Motor neuron (in vitro differentiated cells): Measurements from ENCODE around the gene HSP90AA1. TPM values are rescaled to one million over a fixed set of nuclear protein-coding genes. Genes with fewer than 3 reads are reported as not detected.
"Not testable (repeated sequence)": the region's sequence is repeated elsewhere in the genome, so short reads cannot be mapped to it uniquely, and the experiment has no call there.

Source experiments
- ATAC-seq, 8 experiments: fragments of 200-7000 bp; cut with Tn5 transposase; replicated peaks in 6 of 8; 2 replicates each; pipeline ENCODE4 v1.8.0; 2021; ENCODE audit warnings: mild to moderate bottlenecking in 8 of 8, moderate library complexity in 8 of 8
- H3K27ac ChIP-seq, 2 donors: fragments of 250-450 bp; sonication (Bioruptor Pico); 2 replicates each; pipeline ENCODE4 v1.9.0; 2021; ENCODE audit warnings: antibody characterized with exemption in 2 of 2, mild to moderate bottlenecking in 2 of 2, moderate library complexity in 1 of 2
- H3K4me1 ChIP-seq, 2 donors: fragments of 250-450 bp; sonication (Bioruptor Pico); replicated peaks in 1 of 2; 2 replicates each; pipeline ENCODE4 v1.6.1; 2021; ENCODE audit warnings: antibody characterized with exemption in 2 of 2, mild to moderate bottlenecking in 2 of 2, moderate library complexity in 1 of 2
- H3K4me3 ChIP-seq, 5 donors: fragments of 250-450 bp; sonication (Bioruptor Pico); 2 replicates each; pipeline ENCODE4 v1.9.0; 2021; ENCODE audit warnings: antibody characterized with exemption in 5 of 5, mild to moderate bottlenecking in 5 of 5, moderate library complexity in 4 of 5
- WGBS, 10 experiments: fragments of 450-650 bp; shearing (Covaris generic); methylation state at CpG; one replicate each; pipeline ENCODE4 v1.0.0; 2022; 5-methylcytosine and 5-hydroxymethylcytosine counted together
- in situ Hi-C, 9 experiments: fragments of 400-800 bp; cut with MboI; loops; one replicate each; pipeline ENCODE4 v1.15.0; 2021; ENCODE audit warnings: low sequenced_read_pairs in 9 of 9, low pct_unique_long_range_greater_than_20kb in 2 of 9; ENCODE audit not compliant: unreplicated experiment in 9 of 9
- total RNA-seq, 8 experiments: library from RNA; unstranded; fragments of 300-600 nt; gene quantifications; 2 replicates each; pipeline versions ENCODE4 v1.2.3 to v1.2.4, GENCODE V29; 2022

The HSP90AA1 gene
- total RNA-seq, 8 experiments from 2014 or later, result 316 to 928 (median 545) TPM

DNA sequence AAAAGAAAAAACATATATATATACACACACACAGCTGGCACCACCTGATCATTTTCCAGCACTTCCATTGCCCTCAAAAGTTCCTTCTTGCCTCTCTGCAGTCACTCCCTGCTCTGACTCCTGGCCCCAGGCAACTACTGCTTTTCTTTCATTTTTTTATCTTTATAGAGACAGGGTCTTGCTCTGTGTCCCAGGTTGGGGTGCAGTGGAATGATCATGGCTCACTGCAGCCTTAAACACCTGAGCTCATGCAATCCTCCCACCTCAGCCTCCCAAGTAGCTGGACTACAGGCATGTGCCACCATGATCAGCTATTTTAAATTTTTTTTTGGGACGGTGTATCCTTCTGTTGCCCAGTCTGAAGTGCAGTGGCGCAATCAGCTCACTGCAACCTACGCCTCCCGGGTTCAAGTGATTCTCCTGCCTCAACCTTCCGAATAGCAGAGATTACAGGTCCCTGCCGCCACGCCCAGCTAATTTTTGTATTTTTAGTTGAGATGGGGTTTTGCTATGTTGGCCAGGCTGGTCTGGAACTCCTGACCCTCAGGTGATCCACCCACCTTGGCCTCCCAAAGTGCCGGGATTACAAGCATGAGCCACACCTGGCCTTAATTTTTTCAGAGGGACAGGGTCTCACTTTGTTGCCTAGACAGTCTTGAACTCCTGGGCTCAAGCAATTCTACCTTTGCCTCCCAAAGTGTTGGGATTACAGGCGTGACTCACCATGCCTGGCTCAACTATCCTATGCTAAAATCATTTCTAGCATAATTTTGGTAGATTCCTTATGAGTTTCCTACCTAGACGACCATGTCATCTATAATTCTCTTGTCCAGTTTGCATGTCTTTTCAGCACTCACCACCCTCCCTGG, 7.8 kb downstream of the HSP90AA1 start:
- Histone ChIP-seq H3K4me3 (no peak overlapping the region), H3K27ac (no peak overlapping the region), H3K4me1 (peaks cover 3 to 5% of the 10 kb centered on the region in 2 donors)
- in situ Hi-C loops, result no loop called here
- WGBS, 10 experiments, result 75 to 100% (median 93%) methylated on average over 1 to 10 of the region's 10 CpGs; no CpG with 5 or more reads in 1 of the 10 experiments
- ATAC-seq, result peak in 7 of 8 experiments; percentile 7 to 35 (median 18)

DNA sequence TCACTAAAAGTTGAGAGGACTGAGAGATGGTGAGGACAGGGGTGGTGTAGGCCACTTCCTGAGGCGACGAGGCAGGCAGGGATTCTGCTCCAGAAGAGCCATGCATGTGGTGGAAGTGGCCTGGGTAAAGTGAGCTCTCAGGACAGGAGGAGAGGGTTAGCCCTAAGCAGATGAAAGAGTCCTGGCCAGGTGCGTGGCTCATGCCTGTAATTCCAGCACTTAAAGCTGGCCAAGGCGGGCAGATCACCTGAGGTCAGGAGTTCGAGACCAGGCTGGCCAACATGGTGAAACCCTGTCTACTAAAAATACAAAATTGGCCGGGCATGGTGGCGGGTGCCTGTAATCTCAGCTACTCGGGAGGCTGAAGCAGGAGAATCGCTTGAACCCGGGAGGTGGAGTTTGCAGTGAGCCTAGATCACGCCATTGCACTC, 8.5 kb downstream of the HSP90AA1 start:
- H3K4me3 ChIP-seq, H3K4me1 ChIP-seq, in situ Hi-C loops, H3K27ac ChIP-seq: not testable (repeated sequence)
- WGBS, 10 experiments, result 88 to 100% (median 98%) methylated on average over 1 to 8 of the region's 11 CpGs; no CpG with 5 or more reads in 1 of the 10 experiments
- peak in 7 of 8 experiments; percentile 2 to 24 (median 6) for ATAC-seq

DNA sequence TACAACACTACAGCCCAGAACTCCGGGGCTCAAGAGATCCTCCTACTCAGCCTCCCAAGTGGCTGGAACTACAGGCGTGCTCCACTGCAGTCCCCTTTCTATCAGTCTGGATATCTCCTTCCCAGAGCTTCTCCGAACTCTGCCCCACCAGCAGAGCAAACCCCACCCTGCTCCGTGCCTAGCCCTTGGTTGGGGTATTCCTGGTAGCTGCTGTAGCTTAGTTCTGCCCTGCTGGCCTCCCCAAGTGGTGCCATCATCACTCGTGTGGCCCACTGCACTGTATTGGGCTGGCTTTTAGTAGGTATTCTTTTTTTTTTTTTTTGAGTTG, 9.5 kb downstream of the HSP90AA1 start:
- Histone ChIP-seq H3K27ac (no peak overlapping the region), H3K4me3 (no peak overlapping the region), H3K4me1 (no peaks in the 10 kb centered on the region)
- WGBS, 10 experiments, result 60 to 100% (median 94%) methylated on average over 1 to 4 of the region's 5 CpGs; no CpG with 5 or more reads in 4 of the 10 experiments
- peak in 7 of 8 experiments; percentile 4 to 36 (median 17) for ATAC-seq
- in situ Hi-C loops, result no loop called here

DNA sequence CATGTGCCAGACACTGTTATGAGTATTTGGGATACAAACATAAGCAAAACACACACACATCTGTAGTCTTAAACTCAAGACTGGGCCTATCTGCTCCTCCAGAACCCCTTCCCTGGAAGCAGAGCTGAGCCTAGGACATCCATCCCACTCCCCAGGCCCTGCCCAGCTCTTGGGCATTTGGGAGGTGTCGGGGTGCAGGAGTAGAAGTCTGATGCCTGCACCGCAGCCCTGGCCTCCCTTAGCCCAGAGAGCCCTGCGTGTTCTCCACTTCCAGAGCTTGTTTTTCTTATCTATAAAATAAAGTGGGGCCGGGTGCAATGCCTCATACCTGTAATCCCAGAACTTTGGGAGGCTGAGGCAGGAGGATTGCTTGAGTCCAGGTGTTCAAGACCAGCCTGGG, 11.7 kb downstream of the HSP90AA1 start:
- in situ Hi-C loops, result no loop called here
- ATAC-seq, result peak in 1 of 8 experiments; percentile 2
- no peak overlapping the region for H3K27ac ChIP-seq
- H3K4me3 ChIP-seq, result no peak overlapping the region
- H3K4me1 ChIP-seq, result no peaks in the 10 kb centered on the region
- 100% methylated on average over 1 to 2 of the region's 4 CpGs; no CpG with 5 or more reads in 8 of the 10 experiments for whole genome bisulfite sequencing, 10 experiments

GRCh38 chr14:102074415-102074964, 12.4 kb downstream of the HSP90AA1 start:
- ATAC-seq, result no peak
- Histone ChIP-seq H3K4me3 (no peak overlapping the region), H3K4me1 (no peaks in the 10 kb centered on the region), H3K27ac (no peak overlapping the region)
- in situ Hi-C loops, result loop anchor here in 2 of 9 experiments (25.0 kb wide), 1 partner anchor 238 kb away; the partner anchor contains the start of genes MOK (in 2 of the 2) and ZNF839 (in 2 of the 2)
- WGBS, 10 experiments, result 67 to 100% (median 94%) methylated on average over 1 to 4 of the region's 4 CpGs

GRCh38 chr14:102071283-102071998, 15.4 kb downstream of the HSP90AA1 start:
- no peak overlapping the region for H3K27ac ChIP-seq
- ATAC-seq, result peak in 1 of 8 experiments; percentile 24
- H3K4me3 ChIP-seq, result no peak overlapping the region
- no peaks in the 10 kb centered on the region for H3K4me1 ChIP-seq
- in situ Hi-C loops, result loop anchor here in 2 of 9 experiments (25.0 kb wide), 1 partner anchor 241 kb away; the partner anchor contains the start of genes MOK (in 2 of the 2) and ZNF839 (in 2 of the 2)
- WGBS, 10 experiments, result 57 to 86% (median 83%) methylated on average over 2 to 10 of the region's 10 CpGs

DNA sequence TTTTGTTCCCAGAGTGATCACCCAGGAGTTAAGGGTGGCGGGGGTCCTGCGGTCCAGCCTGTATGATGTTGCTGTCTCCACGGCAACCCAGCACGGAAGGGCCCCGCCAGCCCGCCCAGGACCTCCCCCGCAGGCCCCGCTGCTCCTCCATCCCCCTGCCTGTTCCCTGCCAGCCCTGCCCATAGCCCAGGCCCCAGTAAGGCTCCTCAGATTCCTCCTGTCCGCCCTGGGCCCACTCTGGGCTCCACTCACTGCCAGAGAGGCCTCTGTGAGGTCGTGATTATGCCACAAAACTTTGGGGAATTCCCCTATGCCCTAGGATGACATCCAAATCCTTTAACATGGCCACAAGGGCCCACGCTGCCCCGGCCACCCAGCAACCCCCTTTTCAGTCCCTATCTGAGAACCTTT, 20.8 kb downstream of the HSP90AA1 start:
- ATAC-seq, result peak in 1 of 8 experiments; percentile 10
- 60% methylated on average over 2 of the region's 12 CpGs; no CpG with 5 or more reads in 9 of the 10 experiments for WGBS, 10 experiments
- no peaks in the 10 kb centered on the region for H3K4me1 ChIP-seq
- in situ Hi-C loops, result loop anchor here in 2 of 9 experiments (25.0 kb wide), 1 partner anchor 246 kb away; the partner anchor contains the start of genes MOK (in 2 of the 2) and ZNF839 (in 2 of the 2)
- H3K4me3 ChIP-seq, result no peak overlapping the region
- H3K27ac ChIP-seq, result no peak overlapping the region

DNA sequence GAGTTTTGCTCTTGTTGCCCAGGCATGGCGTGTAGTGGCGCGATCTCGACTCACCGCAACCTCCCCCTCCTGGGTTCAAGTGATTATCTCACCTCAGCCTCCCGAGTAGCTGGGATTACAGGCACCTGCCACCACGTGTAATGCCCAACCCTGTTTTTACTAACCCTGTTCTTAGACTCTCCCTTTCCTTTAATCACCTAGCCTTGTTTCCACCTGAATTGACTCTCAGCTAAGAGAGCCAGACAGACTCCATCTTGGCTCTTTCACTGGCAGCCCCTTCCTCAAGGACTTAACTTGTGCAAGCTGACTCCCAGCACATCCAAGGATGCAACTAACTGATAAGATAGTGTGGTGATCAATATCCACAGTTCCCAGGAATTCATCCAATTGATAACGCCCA, 22.3 kb downstream of the HSP90AA1 start:
- ATAC-seq, H3K4me3 ChIP-seq, H3K4me1 ChIP-seq, H3K27ac ChIP-seq: not testable (repeated sequence)
- in situ Hi-C loops, result loop anchor here in 2 of 9 experiments (25.0 kb wide), 1 partner anchor 248 kb away; the partner anchor contains the start of genes MOK (in 2 of the 2) and ZNF839 (in 2 of the 2)
- WGBS, 10 experiments, result 60 to 100% (median 100%) methylated on average over 1 to 7 of the region's 8 CpGs; no CpG with 5 or more reads in 1 of the 10 experiments

- WGBS, 10 experiments, result 40 to 100% (median 66%) methylated on average over 1 to 12 of the region's 14 CpGs
- ATAC-seq, result no peak
- in situ Hi-C loops, result loop anchor here in 2 of 9 experiments (25.0 kb wide), 1 partner anchor 248 kb away; the partner anchor contains the start of genes MOK (in 2 of the 2) and ZNF839 (in 2 of the 2)
Measured at GRCh38 chr14:102063808-102064429, 22.9 kb downstream of the HSP90AA1 start.

DNA sequence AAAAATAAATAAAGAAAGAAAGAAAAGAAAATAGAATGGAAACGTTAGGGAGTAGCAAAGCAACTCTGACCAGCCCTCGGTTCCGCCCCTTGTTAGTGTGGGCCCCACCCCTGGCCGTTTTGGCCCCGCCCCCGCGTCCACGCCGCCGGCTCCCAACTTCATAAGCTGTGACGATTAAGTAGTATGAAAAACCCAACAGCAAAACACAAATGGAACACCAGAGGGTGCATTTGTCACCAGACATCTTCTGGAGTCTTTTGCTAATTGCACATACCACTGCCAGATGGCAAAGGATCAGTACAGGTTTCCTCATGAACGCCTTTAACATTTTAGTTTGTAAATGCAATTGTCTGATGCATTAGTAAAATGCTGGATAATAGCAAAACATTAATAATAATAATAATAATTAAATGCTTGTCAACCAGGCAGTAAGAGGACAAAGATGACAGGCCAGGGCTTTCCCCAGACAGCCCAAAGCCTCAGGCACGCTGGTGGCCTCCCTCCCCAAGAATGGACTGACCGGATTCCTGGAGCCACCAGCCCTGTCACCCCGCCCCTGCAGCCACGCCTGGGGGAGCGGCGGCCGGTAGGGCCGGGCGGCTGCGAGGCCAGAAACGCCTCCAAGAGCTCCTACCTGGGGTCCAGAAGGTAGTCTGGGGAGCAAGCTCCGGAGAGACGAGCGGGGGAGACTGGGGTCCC, 23.6 kb downstream of the HSP90AA1 start:
- in situ Hi-C loops, result loop anchor here in 2 of 9 experiments (25.0 kb wide), 1 partner anchor 249 kb away; the partner anchor contains the start of genes MOK (in 2 of the 2) and ZNF839 (in 2 of the 2)
- Histone ChIP-seq H3K27ac (no peak overlapping the region), H3K4me3 (no peak overlapping the region), H3K4me1 (peaks cover 0 to 1% of the 10 kb centered on the region in 2 donors)
- WGBS, 10 experiments, result 0 to 85% (median 25%) methylated on average over 1 to 14 of the region's 26 CpGs
- ATAC-seq, result peak; percentile 47 to 96 (median 70)

More at GRCh38 chr14:102063808-102064429, 22.9 kb downstream of the HSP90AA1 start:
- Histone ChIP-seq H3K4me3 (no peak overlapping the region), H3K4me1 (no peaks in the 10 kb centered on the region), H3K27ac (no peak overlapping the region)

DNA sequence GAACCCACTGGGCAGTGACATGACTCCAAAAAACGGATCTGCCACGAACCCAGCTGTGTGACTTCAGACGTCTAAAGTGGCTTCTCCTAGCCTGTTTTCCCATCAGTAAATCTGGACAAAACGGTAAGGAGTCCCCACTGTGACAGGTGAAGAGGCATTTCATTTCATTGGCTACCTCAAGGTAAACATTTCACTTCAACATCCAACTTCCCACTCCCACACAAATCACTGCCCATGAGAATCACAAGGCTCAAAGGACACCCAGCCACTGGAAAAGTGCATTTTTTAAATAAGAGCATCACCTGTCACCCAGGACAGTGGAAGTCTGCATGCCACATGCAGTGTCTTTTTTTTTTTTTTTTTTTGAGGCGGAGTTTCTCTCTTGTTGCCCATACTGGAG, 27.9 kb downstream of the HSP90AA1 start:
- WGBS, 10 experiments, result 47 to 100% (median 71%) methylated on average over 1 to 5 of the region's 5 CpGs; no CpG with 5 or more reads in 4 of the 10 experiments
- in situ Hi-C loops, result loop anchor here in 2 of 9 experiments (25.0 kb wide), 1 partner anchor 253 kb away; the partner anchor contains the start of genes MOK (in 2 of the 2) and ZNF839 (in 2 of the 2)
- Histone ChIP-seq H3K4me3 (no peak overlapping the region), H3K27ac (no peak overlapping the region), H3K4me1 (peaks cover 0 to 3% of the 10 kb centered on the region in 2 donors)
- ATAC-seq, result no peak
